HG02870 (cell line): ENCODE measurements around the gene RHOJ.
A peak's percentile ranks its signal among the peaks of the same experiment; 100 is the strongest.
"Not testable (repeated sequence)": the region's sequence is repeated elsewhere in the genome, so short reads cannot be mapped to it uniquely, and the experiment has no call there.

Experiments used
- ATAC-seq: cut with Tn5 transposase; IDR thresholded peaks from one replicate; pipeline ENCODE4 v1.9.1; 2021; ENCODE audit warnings: mild to moderate bottlenecking, moderate library complexity; ENCODE audit not compliant: unreplicated experiment

RHOJ gene

DNA sequence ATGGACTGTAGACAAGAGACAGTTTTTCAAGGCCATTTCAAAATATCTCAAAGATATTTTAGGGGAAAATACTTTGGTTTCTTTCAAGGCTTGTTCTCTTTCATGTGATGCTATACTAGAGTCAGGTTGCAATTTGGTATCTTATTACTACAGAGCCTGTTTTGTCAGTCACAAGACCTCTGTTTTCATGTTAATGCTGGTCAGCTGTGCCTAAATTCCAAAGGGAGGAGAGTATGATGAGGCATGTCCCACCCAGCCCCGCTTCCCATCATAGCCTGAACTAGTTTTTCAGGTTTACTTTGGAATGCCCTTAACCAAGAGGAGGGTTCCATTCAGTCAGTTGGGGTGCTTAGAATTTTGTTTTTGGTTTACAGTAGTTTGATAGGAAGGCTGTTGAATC, 61.9 kb downstream of the RHOJ start:
- ATAC-seq = no peak

DNA sequence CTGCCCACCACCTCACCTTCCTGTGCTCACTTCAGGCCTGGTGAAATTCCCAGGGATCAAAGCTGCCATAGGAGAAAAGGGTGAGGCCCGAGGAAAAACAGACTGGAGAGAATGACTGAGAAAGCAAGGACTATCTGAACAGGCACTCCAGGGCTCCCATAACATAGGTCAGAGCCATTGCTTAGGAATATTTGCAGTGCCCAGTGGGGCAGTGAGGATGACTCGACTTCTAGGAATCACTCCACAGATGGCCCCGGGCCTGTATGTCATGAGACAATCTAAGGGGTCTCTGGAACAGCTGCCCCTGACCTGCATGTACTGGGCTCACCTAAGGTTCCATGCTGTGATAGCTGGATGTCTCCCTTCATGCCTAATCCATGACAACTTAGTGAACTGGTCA, 62.9 kb downstream of the RHOJ start:
- ATAC-seq = no peak

DNA sequence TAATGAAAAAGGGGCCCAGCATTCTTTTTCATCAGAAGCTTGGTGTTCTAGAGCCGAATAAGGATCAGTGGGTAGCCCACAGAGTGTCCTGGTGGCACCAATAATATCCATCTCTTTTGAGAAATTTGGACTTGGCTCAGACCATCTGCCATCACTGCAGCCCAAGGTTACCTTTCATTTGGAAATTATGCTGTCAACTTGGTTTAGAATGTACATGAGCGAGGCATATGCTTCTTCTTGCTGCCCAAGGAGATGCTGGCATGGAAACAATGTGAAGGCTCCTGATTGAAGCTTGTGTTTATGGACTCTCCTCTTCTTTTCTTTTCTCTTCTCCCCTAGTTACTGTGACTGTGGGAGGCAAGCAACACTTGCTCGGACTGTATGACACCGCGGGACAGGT, 64.5 kb downstream of the RHOJ start:
- ATAC-seq = no peak

- no peak for ATAC-seq
These were observed 65.5 kb downstream of the RHOJ start for GRCh38 chr14:63269561-63270225.

- ATAC-seq = no peak
These were observed 68.9 kb downstream of the RHOJ start for GRCh38 chr14:63273129-63273528.

DNA sequence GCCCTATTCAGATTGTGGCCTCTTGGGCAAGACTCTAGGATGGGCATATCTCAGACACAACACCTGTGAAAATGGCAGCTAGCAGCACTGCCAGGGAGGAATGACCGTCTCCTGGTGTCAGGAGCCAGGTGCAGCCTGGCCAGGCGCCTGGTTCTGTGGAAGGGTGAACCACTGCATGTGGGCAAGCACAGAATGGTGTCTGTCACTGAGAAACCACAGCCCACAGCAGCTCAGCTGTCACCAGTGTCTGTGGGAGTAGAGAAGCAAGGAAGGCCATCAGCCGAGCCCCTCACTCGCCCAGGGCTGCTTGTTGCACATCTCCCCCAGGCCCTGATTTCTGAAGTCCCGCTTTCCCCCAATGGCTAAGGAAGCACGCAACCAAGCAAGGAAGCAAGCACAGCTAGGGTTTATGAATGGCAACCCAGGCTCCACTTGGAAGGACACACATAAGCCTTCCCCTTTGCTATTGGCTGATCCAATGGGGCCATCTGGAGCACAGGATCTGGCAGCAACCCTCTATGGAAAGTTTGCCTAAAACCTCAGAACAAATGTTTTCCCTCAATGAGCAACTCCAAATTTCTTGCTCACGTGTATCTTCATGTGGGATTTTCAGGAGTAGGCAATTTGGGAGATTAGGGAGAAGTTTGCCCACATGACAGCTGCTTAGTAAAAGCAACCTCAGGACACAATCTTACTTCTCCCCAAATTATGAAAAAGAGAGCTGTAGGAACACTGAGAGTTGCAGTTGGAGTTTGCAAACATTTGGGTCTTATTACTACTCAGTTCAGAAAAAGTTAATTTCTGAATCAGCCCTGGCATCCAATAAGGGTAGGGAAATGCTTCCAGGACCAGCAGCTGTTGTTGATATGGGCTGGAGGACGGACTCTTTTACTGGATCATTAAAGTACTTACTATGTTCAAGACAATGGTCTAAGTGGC, 69.7 kb downstream of the RHOJ start:
- no peak for ATAC-seq

- no peak for ATAC-seq
These were observed 71.4 kb downstream of the RHOJ start for GRCh38 chr14:63275611-63276010.

DNA sequence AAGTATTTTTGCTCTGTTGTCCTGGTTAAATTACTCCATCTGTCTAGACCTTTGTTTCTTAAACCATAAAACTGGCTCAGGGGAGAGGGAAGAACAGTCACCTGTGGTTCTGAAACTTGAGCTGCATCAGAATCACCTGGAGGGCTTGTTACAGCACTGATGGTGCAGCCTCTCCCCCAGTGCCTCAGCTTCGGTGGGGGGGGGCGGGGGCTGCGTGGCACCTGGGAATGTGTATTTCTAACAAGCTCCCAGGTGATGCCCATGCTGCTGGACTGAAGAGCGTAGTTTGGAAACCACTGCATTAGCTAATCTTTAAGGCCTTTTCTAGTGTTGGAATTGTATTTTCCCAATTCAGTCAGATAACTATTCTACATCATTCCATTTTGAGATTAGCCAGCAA, 71.8 kb downstream of the RHOJ start:
- ATAC-seq = no peak

- ATAC-seq = peak; percentile 70
These were observed 72.5 kb downstream of the RHOJ start for GRCh38 chr14:63276492-63277342.

- no peak for ATAC-seq
These were observed 73.4 kb downstream of the RHOJ start for GRCh38 chr14:63277591-63278183.

GRCh38 chr14:63279933-63280332, 75.7 kb downstream of the RHOJ start:
- ATAC-seq = not testable (repeated sequence)

GRCh38 chr14:63282997-63283883, 79.0 kb downstream of the RHOJ start:
- no peak for ATAC-seq

- no peak for ATAC-seq
These were observed 79.6 kb downstream of the RHOJ start for GRCh38 chr14:63283884-63284248.

DNA sequence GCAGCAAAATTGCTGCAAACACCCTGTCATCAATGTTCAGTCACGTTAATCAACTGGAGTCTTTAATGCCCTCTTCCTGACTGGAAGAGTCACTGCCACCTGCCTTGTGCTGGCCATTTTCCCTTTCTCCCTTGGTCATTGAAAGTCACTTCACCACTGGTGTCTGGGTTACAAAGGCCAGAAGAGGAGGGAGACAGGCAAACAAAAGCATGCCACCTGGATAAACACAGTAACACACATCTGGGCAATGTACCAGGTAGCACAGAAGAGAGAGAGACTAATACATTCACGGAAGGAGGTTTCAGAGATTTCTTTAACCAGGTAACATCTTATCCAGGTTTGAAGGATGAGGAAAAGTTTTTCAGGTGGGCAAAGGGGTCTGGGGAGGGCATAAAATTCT, 81.8 kb downstream of the RHOJ start:
- ATAC-seq = no peak

DNA sequence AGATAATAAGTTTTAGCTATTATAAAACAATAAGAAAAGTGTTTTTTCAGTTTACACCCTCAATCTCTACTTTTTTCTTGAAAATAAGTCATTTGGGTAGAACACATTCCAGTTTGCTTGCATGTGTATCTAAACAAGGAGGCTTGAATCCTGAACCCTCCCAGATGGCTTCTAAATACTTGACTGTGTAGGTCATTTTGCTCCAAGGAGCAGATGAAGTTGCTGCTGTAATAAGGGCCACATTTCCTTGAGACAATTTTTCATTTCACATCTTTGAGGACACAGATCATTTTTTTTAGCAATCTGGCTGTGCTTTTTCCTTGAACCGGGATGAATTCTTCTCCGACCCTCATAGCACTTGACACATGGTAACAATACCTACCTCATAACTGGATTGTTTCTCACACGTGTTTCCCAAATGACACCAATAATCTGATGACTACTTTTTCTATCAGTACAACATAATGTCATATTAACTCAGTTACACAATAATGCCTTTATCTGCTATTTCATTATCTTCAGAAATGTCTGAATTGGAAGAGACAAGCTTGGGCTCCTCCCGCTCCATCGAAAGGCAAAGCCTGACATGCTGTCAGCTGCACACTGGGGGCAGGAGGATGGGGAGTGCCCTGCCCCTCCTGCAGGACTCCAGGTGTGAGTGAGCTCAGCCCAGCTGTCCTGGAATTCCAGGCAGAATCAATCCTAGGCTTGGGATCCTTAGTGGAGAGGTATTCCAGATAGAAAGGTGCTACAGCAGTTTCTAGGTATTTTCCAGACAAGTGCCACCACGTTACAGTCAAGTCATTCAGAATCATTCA, 83.6 kb downstream of the RHOJ start:
- ATAC-seq = no peak

DNA sequence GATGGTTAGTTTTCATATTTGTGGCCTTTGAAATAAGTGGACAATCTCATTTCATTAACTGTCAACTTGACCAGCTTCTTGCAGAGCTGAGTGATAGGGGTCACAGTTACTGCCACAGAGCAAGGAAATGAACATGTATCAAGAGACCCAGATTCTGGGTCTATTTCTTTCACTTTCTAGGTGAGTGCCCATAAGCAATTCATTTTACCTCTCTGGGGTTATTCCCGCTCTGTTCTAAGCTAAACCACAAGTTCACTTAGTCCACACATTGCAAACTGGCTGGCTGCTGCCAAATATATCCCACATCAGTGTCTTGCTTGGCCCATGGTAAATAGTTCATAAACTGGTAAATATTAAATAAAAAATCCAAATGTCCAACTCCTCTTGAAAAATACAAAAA, 84.6 kb downstream of the RHOJ start:
- ATAC-seq = no peak

DNA sequence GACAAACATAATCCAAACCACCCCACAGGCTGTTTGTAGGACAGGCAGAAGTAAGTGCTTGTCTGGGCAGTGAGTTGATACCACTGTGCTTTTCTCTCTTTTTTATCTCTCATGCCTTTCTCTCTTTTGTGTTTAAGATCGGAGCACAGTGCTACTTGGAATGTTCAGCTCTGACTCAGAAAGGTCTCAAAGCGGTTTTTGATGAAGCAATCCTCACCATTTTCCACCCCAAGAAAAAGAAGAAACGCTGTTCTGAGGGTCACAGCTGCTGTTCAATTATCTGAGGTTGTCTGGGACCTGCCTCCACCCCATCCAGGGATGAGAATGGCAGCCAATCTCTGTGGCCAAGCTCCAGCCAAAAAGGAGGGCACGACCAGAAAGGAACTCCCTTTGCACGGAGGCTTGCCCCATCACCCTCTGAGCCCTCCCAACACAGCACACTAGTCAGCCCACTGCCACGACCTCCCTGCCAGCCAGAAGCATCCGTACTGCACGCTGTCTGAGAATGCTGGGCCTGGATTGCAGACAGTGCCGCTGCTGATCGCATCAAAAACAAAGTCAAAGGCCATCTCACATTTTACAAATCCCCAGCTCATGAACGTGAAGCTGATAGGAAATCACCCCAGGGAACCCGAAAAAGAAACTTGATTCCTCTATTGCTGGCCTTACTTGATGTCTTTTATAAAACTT, 86.6 kb downstream of the RHOJ start:
- no peak for ATAC-seq

GRCh38 chr14:63292805-63293204, 88.6 kb downstream of the RHOJ start:
- no peak for ATAC-seq
